GM19239 (cell line): ENCODE results near the gene IL17RB.

ENCODE experiments used
- DNase-seq: peaks from one replicate; pipeline ENCODE4 v3.0.0; 2011; ENCODE audit warnings: low spot score; ENCODE audit not compliant: insufficient read length
- FAIRE-seq: peaks from 2 replicates; lab custom pipeline; 2011; peaks lifted over from hg19 to GRCh38; lab: Jason Lieb, UNC

The IL17RB gene

GRCh38 chr3:53824795-53825194 lies 21.6 kb upstream of the IL17RB start:
- DNase-seq (no peak), FAIRE-seq (no peak)

DNA sequence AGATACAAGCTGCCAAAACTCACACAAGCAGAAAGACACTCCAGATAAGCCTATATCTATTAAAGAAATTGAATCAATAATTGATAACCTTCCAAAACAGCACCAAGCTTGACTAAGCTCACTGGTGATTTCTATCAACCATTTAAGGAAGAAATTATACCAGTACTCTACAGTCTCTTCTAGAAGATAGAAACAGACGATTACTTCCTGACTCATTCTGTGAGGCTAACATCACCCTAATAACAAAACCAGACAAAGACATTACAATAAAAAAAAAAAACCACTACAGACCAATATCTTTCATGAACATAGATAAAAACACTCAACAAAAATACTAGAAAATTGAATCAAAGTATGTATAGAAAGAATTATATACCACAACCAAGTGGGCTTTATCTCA lies 20.3 kb upstream of the IL17RB start:
- FAIRE-seq (peak; percentile 28), DNase-seq (no peak)

- FAIRE-seq (no peak), DNase-seq (no peak)
Observed at GRCh38 chr3:53828581-53828980, 17.8 kb upstream of the IL17RB start.

DNA sequence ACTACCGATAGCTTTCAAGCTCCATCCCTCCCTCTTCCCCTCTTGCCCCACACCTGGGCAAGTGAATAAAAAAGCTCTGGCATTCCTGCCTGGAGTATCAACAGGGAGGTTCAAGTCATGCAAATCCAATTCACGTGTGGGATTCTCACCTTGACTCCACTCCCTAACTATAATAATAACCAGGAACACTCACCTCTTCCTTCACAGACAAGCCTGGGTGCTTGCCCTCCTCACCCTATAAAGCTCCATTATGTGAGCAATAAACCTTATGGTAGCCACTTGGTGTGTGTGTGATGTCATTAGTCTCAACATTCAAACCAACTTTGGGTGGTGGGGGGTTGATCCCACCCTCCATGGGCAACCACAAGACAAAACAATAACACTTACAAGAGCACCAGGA lies 16.8 kb upstream of the IL17RB start:
- FAIRE-seq, result no peak

DNA sequence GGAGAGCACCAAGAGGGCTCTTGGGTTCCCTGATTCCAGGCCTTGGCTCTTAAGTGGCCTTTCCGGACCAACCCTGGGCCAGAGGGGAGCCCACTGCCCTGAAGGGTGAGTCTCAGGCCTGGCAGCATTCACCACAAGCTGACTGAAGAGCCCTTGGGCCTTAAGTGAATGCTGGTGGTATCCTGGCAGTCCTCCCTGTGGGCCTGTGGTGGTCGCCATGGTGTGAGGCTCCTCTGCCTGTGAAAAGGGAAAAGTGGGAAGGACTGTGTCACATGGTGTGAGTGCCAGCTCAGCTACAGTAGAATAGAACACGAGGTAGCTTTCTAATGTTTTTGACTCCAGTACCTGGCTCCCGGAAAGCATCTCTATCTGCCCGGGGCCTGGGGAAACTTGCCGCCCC lies 15.4 kb upstream of the IL17RB start:
- no peak for DNase-seq

More for the DNA sequence above, 16.8 kb upstream of the IL17RB start:
- no peak for DNase-seq

DNA sequence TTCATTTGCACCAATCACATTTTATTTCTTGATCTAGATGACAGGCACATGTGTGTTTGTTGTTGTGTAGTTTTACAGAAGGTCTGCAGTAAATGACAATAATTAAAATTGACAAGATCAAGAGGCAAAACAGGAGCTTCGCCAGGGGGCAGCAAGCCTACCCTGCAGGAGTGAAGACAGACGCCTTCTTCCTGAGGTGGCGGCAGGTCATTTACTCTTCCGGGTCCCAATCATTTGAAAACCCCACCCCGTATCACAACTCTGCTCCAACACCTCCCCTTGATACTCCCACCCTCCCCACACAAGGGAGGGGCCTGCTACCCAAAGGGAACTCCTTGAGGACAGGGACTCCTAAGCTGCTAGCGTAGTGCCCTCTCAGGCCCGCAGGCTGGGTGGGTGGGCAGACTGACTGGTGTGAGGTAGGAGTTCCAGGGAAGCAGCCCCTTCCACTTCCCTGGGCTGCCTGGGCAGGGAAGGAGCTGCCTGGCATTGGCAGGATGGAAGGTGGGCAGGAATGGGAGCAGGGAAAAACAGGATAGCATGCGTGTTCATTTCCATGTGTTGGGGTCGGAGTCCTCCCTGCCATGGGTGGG lies 13.2 kb upstream of the IL17RB start:
- no peak for DNase-seq
- no peak for FAIRE-seq

More for the DNA sequence above, 15.4 kb upstream of the IL17RB start:
- no peak for FAIRE-seq

DNA sequence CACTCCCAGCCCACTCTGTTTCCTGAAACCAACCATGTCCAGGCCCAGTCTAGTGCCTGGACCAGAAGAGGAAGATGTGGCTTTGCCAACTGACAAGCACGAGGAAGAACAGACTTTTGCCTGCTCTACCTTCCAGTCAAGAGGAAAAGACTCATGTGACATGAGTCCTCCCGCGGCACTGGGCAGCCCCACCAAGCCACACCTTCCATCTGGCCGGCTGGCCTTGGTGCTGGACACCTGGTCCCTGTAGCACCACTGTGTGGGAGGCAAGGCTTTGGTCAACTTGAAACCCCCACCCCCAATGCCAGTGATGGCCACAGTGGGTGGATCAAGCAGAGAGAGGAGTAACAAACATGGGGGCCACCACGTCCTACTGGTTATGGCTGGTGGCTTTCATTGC lies 12.7 kb upstream of the IL17RB start:
- no peak for DNase-seq
- no peak for FAIRE-seq

GRCh38 chr3:53834429-53835095 lies 11.8 kb upstream of the IL17RB start:
- FAIRE-seq (no peak), DNase-seq (no peak)

DNA sequence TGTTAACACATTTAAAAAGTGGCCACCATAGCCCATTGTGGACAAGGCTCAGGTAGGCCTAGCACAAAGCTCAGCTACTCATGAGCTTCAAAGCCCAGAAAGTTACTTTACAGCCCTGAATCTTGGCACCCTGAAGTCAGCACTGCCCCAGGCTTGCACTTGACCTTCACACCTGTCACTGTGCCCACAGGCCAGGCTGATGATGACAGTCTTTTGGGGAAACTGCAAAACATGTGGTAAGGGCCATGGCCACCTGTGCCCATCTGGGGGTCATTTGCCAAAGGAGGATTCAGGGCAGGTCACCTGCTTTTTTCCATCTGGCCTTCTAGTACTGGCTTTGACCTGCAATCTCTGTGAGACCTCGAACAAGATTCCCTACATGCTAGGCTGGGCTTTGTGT lies 11.1 kb upstream of the IL17RB start:
- no peak for FAIRE-seq
- DNase-seq, result no peak

DNA sequence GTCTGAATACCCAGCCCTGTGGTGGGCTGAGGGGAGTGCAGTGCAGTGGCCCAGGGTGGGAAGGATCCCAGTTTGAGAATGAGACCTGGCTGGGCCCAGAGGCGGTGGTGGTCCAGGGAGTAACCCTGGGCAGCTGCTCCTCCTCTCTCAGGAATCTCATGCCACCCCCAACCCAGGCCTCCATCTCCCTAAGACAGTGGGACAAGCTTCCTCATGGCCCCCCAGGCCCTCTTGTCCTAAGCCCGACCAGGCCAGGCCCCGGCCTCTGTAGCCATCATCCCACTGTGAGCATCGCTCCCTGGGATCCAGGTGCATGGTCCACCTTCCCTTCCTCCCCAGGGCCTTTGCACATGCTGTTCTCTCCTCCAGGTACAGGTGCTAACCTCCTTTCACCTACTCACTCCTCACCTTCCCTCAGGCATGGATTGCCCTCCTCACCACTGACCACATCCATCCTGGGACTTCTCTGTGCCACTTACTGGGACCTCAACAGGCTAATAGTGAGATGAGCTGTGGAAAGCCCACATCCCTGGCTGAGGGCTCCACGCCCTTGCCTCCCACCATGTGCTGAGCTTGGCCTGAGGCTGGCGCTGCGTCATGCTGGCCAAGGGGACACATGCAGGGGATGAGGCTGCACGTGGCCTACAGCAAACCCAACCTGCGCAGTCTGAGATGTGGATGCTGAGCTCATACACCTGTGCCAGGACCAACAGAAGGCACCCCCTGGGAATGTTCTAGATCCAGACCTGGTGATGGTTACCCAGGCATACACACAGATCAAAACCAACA lies 10.1 kb upstream of the IL17RB start:
- DNase-seq, result no peak
- no peak for FAIRE-seq

DNA sequence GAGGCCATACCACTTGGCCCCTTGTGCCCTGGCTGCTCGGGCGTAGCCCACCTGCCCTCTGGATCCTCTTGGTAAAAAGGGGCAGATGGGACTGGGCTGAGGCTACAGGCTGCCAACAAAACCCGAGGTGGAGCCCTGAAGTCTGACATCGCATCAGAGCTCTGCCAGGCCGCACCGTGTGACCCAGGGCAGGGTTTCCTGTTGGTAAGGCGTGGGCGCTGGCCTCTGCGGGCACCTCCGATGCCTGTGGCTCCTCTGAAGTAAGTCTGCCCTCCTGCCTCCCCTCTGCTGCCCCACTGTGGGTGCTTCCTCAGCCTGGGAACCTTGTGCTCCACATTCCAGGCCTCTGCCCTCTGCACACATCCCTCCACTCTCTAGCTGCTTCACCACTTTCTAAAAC lies 9.0 kb upstream of the IL17RB start:
- FAIRE-seq (no peak), DNase-seq (no peak)

GRCh38 chr3:53841296-53841695 lies 5.1 kb upstream of the IL17RB start:
- DNase-seq (no peak), FAIRE-seq (peak; percentile 18)

DNA sequence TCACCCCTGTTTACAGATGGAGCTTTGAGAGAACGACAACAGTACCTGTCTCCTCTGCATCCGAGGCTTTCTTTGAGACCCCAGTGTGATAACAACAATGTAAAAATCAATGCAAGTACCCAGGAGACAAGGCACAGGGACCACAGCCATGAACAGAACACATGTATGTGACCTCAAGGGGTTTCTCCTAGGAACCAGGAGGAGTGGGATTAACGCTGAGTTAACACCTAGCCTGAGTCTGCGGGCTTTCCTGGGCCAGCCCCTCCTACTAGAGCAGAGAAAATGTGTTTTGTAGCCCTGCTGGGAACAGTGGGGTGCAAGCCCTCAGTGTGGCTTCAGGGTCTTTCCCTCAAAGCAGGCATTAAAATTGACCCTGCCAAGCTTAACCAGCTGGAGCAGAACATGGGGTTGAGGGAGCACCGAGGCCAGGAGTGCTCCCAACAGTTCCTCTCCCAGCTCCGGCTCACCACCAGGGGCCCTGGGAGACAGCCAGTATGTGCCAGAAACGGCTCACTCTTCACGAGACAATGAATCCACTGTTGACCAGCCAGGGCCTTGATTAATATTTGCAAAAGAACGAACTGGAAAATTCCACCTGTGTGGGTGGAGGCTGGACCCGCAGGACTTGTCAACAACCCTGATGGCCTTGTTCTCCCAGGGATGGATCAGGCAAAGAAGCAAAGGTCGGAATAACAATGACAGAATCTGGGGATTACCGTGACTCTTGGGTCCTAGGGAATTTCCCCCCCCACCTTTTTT lies 3.8 kb upstream of the IL17RB start:
- no peak for DNase-seq
- FAIRE-seq, result no peak

DNA sequence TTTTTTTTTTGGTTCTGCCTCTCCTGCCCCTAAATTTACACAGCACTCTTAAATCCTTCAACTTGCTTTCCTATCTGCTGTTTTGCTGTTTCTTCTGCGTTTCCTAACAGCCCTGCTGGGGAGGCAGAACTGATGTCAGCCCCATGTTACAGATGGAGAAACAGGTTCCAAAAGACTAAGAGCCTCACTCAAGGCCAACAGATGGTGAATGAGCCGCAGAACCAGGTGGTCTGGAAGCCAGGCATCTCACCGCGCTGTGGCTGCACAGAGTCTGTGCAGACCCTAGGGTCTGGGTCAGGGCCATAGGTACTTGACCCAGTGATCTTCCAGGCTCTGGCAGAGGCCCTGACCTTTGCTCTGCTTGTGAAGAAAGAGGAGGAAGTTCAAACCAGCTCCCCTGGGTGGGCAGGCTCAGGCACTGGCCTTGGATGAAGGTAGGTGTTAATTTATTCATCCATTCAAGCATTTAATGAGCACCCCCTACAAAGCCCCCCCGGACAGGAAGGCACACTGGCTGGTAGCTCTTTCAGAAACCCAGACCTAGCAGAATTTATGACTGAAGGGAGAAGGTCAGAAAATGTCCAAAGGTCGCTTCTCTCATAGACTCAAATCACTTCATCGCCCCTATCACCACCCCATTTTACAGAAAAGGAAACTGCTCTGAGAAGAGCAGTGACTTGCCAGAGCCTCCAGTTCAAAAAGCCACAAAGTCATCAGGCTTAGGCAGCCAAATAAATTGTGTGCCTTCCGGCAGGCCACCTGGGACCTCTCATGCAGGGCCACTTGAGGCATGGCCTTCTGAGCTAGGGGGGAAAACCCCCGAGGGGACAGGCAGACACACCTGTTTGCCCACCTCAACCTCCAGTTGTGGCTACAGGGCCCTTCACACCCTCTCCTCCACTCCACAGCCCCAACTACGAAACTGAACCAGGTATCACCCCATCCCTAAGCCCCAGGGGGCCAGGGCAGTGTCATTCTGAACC lies 2.9 kb upstream of the IL17RB start:
- peak; percentile 51 for DNase-seq
- peak; percentile 98 for FAIRE-seq

DNA sequence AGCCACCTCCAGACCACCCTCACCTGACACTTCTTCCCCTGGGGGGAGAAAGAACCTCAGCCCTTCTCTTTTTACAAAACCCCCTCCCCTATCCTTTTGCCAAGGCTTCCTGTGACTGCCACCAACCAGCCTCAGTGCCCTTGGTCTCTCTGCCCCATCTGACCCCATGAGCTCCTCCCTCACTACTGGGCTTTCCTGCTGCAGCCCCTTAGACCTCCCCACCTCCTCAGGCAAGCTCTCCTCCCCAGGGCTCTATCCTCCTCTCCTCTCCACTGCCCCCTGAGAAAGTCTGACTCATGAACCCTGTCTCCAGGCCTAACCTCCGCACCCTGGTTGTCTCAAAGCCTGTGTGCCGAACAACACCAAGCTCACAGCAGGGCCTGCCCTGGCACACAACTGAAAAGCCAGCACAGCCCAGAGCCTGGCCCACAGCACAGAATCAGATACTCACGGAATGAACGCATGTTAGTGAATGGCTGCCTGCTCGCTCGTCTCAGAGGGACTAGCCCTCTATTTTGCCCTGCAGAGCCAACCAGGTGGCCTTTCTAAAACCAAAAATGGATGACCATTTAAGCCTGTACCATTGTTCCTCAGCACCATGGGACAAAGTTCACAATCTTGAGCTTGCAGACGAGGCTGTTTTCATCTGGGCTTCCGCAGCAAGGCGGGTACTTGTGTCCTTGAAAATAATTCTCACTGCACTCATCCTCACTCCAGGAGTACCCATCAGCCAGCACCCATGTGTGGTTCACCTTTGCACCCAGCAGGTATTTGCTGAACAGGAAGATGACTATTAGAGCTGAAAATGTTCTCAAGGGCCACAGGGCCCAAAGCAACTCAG lies 1.9 kb upstream of the IL17RB start:
- peak; percentile 14 for FAIRE-seq
- no peak for DNase-seq

DNA sequence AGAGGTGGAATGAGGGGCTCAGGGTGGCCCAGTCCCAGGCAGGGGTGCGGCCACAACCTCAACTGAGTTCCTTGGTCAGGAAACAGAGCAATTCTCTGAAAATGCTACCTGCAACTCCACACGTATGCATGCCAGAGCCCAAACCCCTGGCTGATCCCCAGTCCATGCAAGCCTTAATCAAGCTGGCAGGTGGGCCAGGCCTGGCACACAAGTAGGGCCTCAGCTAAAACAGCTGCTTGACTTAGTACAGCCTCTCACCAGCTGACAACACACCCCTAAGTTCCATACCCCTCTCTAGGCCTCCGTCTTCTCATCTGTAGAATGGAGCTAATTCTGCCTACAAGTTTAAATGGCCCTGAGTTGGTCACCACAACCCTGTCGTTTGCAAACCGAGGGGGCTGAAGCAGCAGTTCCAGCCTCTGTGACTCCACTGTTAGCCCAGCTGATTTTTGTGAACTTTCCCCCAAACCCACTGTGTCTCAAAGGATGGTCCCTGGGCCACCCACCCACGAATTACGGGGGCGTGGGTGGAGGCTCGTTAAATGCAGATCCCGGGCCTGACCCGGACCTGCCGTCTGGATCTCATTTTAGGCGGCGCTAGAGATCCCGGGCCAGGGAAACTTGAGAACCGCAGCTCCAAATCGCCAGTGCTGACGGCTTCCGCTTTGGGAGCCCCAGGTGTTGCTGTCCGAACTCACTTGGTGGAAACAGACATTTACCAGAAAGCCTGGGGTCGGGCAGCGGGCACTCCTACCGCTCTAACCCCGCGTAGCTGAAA lies 1.1 kb upstream of the IL17RB start:
- peak; percentile 78 for FAIRE-seq
- DNase-seq, result peak; percentile 40

DNA sequence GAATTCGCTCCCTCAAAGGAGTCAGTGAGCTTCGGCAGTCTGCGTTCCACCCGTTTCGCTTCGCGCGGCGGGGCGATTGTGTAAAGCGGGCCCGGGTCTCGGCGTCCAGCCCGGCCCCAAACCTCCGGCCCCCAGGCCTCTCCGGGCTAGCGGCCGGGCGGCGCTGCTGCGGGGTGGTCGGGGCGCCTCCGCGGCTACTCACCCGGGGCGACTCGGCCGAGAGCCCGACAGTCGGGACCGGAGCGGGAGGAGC lies 561 bp upstream of the IL17RB start:
- DNase-seq (no peak), FAIRE-seq (no peak)

DNA sequence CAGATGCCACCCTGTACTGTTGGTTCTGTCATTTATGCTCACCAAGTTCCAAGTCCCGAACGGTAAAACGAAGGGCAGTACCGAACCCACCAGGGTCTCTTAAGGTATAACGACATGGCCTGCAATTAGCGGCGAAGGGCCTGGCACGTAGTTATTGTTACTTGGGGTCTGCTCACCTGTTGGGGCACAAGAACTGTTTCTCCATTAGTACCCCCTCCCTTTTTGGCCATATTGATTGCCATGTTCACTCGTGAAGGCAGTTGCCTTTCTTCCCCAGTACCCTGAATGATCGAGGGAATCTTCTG lies 435 bp downstream of the IL17RB start:
- FAIRE-seq (no peak), DNase-seq (no peak)
